GM20000 (cell line): ENCODE data around the gene TSSK6.

Experiments used
- DNase-seq: peaks from one replicate; pipeline ENCODE4 v3.0.0; 2012; ENCODE audit warnings: low spot score
- TF ChIP-seq, protein P1 (sequence below): IDR thresholded peaks from 2 replicates; pipeline ENCODE4 v1.5.1; 2012; ENCODE audit warnings: mild to moderate bottlenecking, control low read depth; ENCODE audit errors: extremely low read depth, missing control alignments

The TSSK6 gene

DNA sequence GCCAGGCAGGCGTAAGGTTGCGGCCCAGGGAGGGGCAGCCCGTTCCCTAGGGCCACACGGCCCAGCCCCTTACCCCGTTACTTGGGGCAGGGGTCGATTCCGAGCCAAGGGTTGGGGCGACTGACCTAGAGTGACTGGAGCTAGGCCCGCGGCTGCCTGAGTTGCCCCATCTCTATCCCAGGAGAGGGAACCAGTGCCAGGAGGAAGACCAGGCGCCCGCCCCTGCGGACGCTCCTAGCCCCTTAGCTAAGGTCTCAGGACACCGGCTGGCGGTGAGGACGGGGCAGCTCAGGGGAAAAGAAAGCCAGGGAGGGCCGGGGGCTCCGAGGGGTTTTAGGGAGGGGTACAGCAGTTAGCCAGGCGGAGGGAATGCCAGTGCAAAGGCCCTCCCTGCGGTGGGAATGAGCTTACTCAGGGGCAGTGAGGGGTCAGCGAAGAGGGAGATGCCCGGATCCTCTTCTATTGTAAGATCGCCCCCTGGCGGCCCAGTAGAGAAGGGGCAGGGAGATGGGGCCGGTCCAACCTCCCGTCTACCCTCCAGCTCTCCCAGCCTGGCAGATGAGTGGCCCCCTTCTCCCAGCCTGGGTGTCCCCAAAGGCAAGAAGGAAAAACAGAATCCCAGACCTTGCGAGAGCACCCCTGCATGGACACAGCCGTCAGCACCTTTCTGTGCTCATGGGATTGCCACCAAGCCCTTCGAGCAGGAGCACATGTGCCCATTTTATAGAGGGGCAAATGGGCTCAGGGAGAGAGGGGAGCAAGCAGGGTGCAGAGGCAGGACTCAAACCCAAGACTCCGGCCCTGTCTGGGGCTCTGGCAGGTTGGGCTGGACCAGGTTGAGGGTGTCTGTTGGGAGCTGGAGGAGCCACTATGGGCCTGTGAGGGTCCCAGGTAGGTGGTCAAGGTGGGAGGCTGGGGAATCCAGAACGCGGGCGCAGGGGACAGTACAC, 39.0 kb upstream of the TSSK6 start:
- peak; percentile 84 for DNase-seq
- TF ChIP-seq, protein P1, sequence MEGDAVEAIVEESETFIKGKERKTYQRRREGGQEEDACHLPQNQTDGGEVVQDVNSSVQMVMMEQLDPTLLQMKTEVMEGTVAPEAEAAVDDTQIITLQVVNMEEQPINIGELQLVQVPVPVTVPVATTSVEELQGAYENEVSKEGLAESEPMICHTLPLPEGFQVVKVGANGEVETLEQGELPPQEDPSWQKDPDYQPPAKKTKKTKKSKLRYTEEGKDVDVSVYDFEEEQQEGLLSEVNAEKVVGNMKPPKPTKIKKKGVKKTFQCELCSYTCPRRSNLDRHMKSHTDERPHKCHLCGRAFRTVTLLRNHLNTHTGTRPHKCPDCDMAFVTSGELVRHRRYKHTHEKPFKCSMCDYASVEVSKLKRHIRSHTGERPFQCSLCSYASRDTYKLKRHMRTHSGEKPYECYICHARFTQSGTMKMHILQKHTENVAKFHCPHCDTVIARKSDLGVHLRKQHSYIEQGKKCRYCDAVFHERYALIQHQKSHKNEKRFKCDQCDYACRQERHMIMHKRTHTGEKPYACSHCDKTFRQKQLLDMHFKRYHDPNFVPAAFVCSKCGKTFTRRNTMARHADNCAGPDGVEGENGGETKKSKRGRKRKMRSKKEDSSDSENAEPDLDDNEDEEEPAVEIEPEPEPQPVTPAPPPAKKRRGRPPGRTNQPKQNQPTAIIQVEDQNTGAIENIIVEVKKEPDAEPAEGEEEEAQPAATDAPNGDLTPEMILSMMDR: peak; percentile 67

DNA sequence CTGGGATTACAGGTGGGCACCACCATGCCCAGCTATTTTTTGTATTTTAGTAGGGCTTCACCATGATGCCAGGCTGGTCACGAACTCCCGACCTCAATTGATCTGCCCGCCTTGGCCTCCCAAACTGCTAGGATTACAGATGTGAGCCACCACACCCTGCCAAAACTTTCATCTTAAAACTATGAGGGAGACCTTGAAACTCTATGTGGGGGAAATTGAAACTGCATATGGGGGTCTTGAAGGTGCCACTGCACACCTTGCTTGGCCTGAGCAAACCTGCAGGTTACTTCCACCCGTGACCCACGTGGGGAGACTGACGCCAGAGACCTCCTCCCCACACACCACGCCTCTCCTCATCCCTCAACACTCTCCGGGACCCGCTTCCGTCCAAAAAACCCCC, 38.3 kb upstream of the TSSK6 start:
- no peak for DNase-seq
- TF ChIP-seq, protein P1: no peak

DNA sequence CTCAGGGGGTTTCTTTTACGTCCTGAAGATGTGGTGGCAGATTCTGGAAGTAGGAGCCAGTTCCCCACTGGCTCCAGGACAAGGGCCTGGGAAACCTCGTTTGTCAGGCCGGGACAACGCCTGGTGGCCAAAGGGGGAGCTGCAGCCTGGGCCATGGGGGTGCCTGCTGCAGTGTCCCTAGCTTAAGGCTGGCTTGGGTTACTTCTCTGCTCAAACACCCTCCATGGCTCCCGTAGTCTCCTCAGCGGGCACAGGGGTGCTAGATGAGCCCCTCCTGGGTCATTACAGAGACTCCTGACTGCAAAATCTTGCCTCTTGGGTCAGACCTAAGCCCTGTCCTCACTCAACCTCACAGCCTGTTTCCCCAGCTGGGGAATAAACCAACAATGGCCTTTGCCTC, 37.5 kb upstream of the TSSK6 start:
- peak; percentile 70 for DNase-seq
- TF ChIP-seq, protein P1: peak; percentile 27

DNA sequence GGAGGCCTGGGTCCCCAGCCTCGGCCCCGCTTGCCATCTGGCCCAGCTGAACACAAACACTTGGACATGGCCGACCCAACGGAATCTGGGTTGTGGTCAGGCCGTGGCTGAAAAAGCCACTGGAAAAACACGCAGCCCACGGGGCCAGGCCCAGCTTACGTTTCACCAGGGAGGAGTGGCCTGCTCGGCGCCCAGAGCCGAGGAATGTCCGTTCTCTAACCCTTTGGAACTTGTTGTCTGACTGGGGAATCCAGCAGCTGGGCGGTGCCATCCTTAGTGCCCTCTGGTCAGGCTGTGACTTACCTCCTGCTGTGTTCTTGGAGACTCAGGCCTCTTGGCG, 36.5 kb upstream of the TSSK6 start:
- TF ChIP-seq, protein P1: no peak
- no peak for DNase-seq

DNA sequence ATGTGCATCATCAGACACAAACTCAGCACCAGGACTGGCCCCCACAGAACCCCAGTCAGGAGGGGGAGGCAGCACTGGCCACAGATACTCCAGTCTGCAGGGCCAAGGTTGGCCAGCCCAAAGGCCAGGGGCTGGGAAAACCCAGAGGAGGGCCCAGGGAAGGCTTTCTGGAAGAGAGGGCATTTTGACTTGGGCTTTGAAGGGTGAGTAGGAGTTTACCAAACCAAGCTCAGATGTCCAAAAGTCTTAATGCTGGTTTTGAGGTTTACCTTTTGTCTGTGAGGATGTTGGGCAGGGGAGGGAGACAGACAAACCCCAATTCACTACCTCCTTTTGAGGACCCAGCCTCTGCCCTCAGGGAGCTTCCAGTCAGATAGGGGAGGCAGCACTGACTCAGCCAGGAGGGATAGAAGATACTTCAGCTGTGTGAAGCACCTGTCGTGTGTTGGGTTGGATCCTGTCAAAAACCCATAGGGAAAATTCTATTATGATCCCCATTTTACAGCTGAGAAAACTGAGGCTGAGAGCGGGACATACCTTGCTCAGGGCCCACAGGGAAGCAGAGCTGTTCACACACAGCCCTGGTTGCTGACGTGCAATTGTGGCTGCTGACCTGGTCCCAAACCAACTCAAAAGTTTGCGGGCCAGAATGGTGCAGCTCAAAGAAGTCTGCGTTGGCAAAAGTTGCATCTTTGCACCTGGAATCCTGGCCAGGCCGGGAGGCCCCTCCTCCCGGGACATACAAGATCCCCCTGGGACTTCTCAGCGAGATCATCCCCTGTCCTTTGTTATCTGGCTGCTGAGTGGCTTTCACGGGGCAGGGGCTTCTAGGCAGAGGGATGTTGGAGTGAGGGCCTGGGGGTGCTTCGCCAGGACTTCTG, 35.9 kb upstream of the TSSK6 start:
- no peak for DNase-seq
- TF ChIP-seq, protein P1: no peak

DNA sequence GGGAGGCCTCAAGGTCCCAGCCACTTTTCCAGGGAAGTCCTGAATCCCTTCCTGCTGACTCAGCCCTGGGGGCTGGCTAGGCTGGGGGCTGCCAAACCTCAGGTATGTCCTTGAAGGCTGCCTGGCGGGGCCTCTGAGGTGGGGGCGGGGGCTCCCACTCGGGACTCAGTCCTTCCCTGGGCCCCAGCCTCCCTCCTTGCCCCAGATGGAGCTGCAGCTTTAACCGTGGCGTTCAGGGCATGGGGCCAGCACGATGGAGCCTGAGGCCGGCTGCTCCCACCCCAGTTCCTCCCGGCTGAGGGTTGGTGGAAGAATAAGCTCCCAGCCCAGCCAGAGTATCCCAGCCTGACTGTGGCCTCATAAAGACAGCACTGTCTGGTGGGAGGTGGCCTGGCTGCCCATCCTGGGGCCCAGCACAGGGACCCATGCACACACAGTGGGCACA, 35.2 kb upstream of the TSSK6 start:
- no peak for DNase-seq
- TF ChIP-seq, protein P1: no peak

DNA sequence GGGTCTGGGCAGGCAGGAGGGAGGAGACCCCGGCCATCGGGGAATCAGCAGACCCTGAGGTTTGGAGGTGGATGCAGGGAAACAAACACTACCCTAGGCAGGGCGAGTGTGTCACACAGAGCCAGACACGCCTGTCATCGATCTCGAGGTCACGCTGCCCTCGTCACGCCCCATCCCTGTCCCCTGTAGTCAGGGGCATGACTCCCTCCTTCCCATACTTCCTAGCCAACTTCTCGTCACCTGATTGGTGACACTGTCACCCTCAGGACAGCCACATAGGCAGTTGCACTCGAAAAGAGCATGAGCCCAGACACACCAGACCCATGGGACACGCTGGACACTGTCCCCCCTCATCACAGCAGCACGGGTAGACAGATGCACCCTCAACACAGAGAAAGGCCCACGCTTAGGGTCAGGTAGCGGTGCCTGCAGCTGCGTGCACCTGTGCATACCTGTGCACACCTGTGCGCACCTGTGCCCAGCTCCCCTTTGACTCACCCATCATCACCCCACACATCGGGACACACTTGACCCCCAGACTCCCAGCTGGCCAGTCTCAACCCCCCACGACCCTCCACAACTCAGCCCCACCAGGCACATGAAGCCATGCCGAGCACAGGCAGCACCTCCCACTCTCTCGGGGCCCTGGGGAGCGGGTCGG, 34.6 kb upstream of the TSSK6 start:
- TF ChIP-seq, protein P1: no peak

More for the DNA sequence above, 34.6 kb upstream of the TSSK6 start:
- DNase-seq: no peak
